H9 (cell line): ENCODE measurements around the gene HEPHL1. TPM values are rescaled to one million over a fixed set of nuclear protein-coding genes. Genes with fewer than 3 reads are reported as not detected.

ENCODE experiments used
- DNase-seq: peaks from one replicate; pipeline ENCODE4 v3.0.0-alpha.2; 2017
- H2AFZ ChIP-seq: one replicate; pipeline ENCODE4 v1.6.1; 2013; ENCODE audit warnings: mild to moderate bottlenecking, low read length, control low read depth, moderate library complexity
- H2AK5ac ChIP-seq: 2 replicates; pipeline ENCODE4 v1.6.1; 2013; ENCODE audit warnings: low read length, control low read depth, mixed read lengths; ENCODE audit not compliant: insufficient read length
- H2BK120ac ChIP-seq: one replicate; pipeline ENCODE4 v1.6.1; 2013; ENCODE audit warnings: low read depth, mild to moderate bottlenecking, low read length, control low read depth, inconsistent platforms; ENCODE audit not compliant: poor library complexity, severe bottlenecking
- H2BK12ac ChIP-seq: 2 replicates; pipeline ENCODE4 v1.6.1; 2013; ENCODE audit warnings: low read length, control low read depth, mixed read lengths, low read depth; ENCODE audit not compliant: insufficient read length
- H2BK15ac ChIP-seq: 2 replicates; pipeline ENCODE4 v1.6.1; 2013; ENCODE audit warnings: low read depth, low read length, control low read depth
- H2BK20ac ChIP-seq: one replicate; pipeline ENCODE4 v1.6.1; 2013; ENCODE audit warnings: low read depth, mild to moderate bottlenecking, low read length, control low read depth, inconsistent platforms; ENCODE audit not compliant: poor library complexity, severe bottlenecking
- H2BK5ac ChIP-seq: 2 replicates; pipeline ENCODE4 v1.6.1; 2013; ENCODE audit warnings: low read length, control low read depth, mixed read lengths; ENCODE audit not compliant: insufficient read length
- H3K14ac ChIP-seq: 2 replicates; pipeline ENCODE4 v1.6.1; 2013; ENCODE audit warnings: low read length, control low read depth; ENCODE audit not compliant: insufficient read depth
- H3K18ac ChIP-seq: 2 replicates; pipeline ENCODE4 v1.6.1; 2013; ENCODE audit warnings: low read depth, mild to moderate bottlenecking, mixed read lengths, low read length, control low read depth; ENCODE audit not compliant: insufficient read length
- H3K23ac ChIP-seq: 2 replicates; pipeline ENCODE4 v1.6.1; 2013; ENCODE audit warnings: low read length, control low read depth, mixed read lengths, low read depth; ENCODE audit not compliant: insufficient read length
- H3K23me2 ChIP-seq: 2 replicates; pipeline ENCODE4 v1.6.1; 2013; ENCODE audit warnings: low read depth, mild to moderate bottlenecking, mixed read lengths, low read length, control low read depth; ENCODE audit not compliant: insufficient read length, poor library complexity, severe bottlenecking
- H3K27ac ChIP-seq: 2 replicates; pipeline ENCODE4 v1.5.1; 2013; ENCODE audit warnings: low read length, control low read depth, mixed read lengths, low read depth; ENCODE audit not compliant: insufficient read length
- H3K27me3 ChIP-seq: 2 replicates; pipeline ENCODE4 v1.6.1; 2013; ENCODE audit warnings: low read length, control low read depth, inconsistent platforms; ENCODE audit not compliant: insufficient read depth
- H3K4ac ChIP-seq: 2 replicates; pipeline ENCODE4 v1.6.1; 2013; ENCODE audit warnings: low read depth, mild to moderate bottlenecking, control low read depth, inconsistent platforms, low read length, moderate library complexity
- H3K4me1 ChIP-seq: 2 replicates; pipeline ENCODE4 v1.6.1; 2013; ENCODE audit warnings: low read length, control low read depth, inconsistent platforms; ENCODE audit not compliant: insufficient read depth
- H3K4me2 ChIP-seq: 2 replicates; pipeline ENCODE4 v1.6.1; 2013; ENCODE audit warnings: low read length, control low read depth, mixed read lengths; ENCODE audit not compliant: insufficient read length, insufficient read depth
- H3K56ac ChIP-seq: 2 replicates; pipeline ENCODE4 v1.6.1; 2013; ENCODE audit warnings: low read depth, mild to moderate bottlenecking, mixed read lengths, low read length, control low read depth; ENCODE audit not compliant: insufficient read length
- H3K79me1 ChIP-seq: 2 replicates; pipeline ENCODE4 v1.6.1; 2013; ENCODE audit warnings: low read depth, mild to moderate bottlenecking, moderate library complexity, low read length, control low read depth, inconsistent platforms; ENCODE audit not compliant: insufficient read depth, poor library complexity, severe bottlenecking
- H3K79me2 ChIP-seq: 2 replicates; pipeline ENCODE4 v1.6.1; 2013; ENCODE audit warnings: low read length, control low read depth, inconsistent platforms; ENCODE audit not compliant: insufficient read depth
- H3K9ac ChIP-seq: 2 replicates; pipeline ENCODE4 v1.6.1; 2013; ENCODE audit warnings: low read length, control low read depth, mixed read lengths; ENCODE audit not compliant: insufficient read length; ENCODE audit errors: extremely low read depth
- H3K9me3 ChIP-seq: one replicate; pipeline ENCODE4 v1.6.1; 2013; ENCODE audit warnings: low read depth, low read length, inconsistent platforms; ENCODE audit not compliant: control insufficient read depth
- H3T11ph ChIP-seq: one replicate; pipeline ENCODE4 v1.6.1; 2013; ENCODE audit warnings: mild to moderate bottlenecking, low read length, control low read depth, inconsistent platforms
- H4K20me1 ChIP-seq: one replicate; pipeline ENCODE4 v1.6.1; 2013; ENCODE audit not compliant: control insufficient read depth, insufficient read length, insufficient read depth
- H4K5ac ChIP-seq: 2 replicates; pipeline ENCODE4 v1.6.1; 2013; ENCODE audit warnings: low read depth, mild to moderate bottlenecking, mixed read lengths, low read length, control low read depth; ENCODE audit not compliant: insufficient read length
- H4K8ac ChIP-seq: replicated peaks from 2 replicates; pipeline ENCODE4 v1.6.1; 2013; ENCODE audit warnings: low read length, control low read depth, mixed read lengths, low read depth; ENCODE audit not compliant: insufficient read length
- H4K91ac ChIP-seq: 2 replicates; pipeline ENCODE4 v1.6.1; 2013; ENCODE audit warnings: low read depth, mild to moderate bottlenecking, moderate library complexity, mixed read lengths, low read length, control low read depth; ENCODE audit not compliant: insufficient read length
- H3K27ac Mint-ChIP-seq, 3 experiments: 2 replicates in 2 of 3; 3 replicates in 1 of 3; pipeline ENCODE4 v1.8.0; 2020 to 2021; ENCODE audit warnings: mixed read lengths in 3 of 3, mild to moderate bottlenecking in 1 of 3, moderate library complexity in 1 of 3
- H3K27me3 Mint-ChIP-seq: 2 replicates; pipeline ENCODE4 v1.8.0; 2021; ENCODE audit warnings: low read depth, mild to moderate bottlenecking, moderate library complexity, mixed read lengths
- H3K36me3 Mint-ChIP-seq, 3 experiments: 2 replicates in 2 of 3; 3 replicates in 1 of 3; pipeline ENCODE4 v1.8.0; 2020 to 2021; ENCODE audit warnings: low read depth in 3 of 3, mixed read lengths in 3 of 3; ENCODE audit not compliant: insufficient read depth in 1 of 3
- H3K4me1 Mint-ChIP-seq, 2 experiments: 2 replicates each; pipeline ENCODE4 v1.8.0; 2020; ENCODE audit warnings: mixed read lengths in 2 of 2
- H3K4me3 Mint-ChIP-seq, 2 experiments: 2 replicates in 1 of 2; 3 replicates in 1 of 2; pipeline ENCODE4 v1.8.0; 2020 to 2021; ENCODE audit warnings: mild to moderate bottlenecking in 2 of 2, mixed read lengths in 2 of 2, moderate library complexity in 1 of 2
- H3K9me3 Mint-ChIP-seq, 2 experiments: 2 replicates in 1 of 2; 3 replicates in 1 of 2; pipeline ENCODE4 v1.8.0; 2020; ENCODE audit warnings: mild to moderate bottlenecking in 2 of 2, mixed read lengths in 2 of 2, moderate library complexity in 1 of 2
- CTCF ChIP-seq: fragments of 200-600 bp; sonication (generic); conservative IDR thresholded peaks from 3 replicates; pipeline ENCODE4 v1.8.0; 2021; ENCODE audit warnings: antibody characterized with exemption, mild to moderate bottlenecking
- whole genome bisulfite sequencing: extraction: QIAGEN DNeasy Blood & Tissue Kit; methylation state at CpG from one replicate; pipeline ENCODE4 v1.1.7; 2013; ENCODE audit warnings: missing lambda C conversion rate, low lambda C conversion rate, mixed read lengths; ENCODE audit not compliant: insufficient read length; ENCODE audit errors: extremely low coverage; 5-methylcytosine and 5-hydroxymethylcytosine counted together
- total RNA-seq: library from RNA; stranded (reverse); gene quantifications from 2 replicates; pipeline ENCODE4 v1.2.1, GENCODE V29; 2021

The HEPHL1 gene
- total RNA-seq, 1 experiment from 2014 or later, result not detected

- Histone ChIP-seq H3K79me1 (peaks cover 11% of the 10 kb centered on the region), H4K91ac (no peak overlapping the region), H2BK20ac (no peak overlapping the region), H3K27ac (no peak overlapping the region), H2BK120ac (no peak overlapping the region), H3K79me2 (peaks cover 46% of the 10 kb centered on the region; the same call in 1 of the 2 replicates), H2BK12ac (no peak overlapping the region), H2AFZ (no peak overlapping the region), H3K23me2 (no peaks in the 10 kb centered on the region), H3K4ac (no peak overlapping the region), H2BK15ac (no peak overlapping the region), H3K27me3 (no peaks in the 10 kb centered on the region), H2BK5ac (no peak overlapping the region), H4K8ac (no peak overlapping the region), H3K18ac (no peak overlapping the region), H4K20me1 (no peaks in the 10 kb centered on the region), H3K4me2 (no peak overlapping the region), H3K9ac (no peak overlapping the region), H3T11ph (no peak overlapping the region), H3K56ac (no peak overlapping the region), H2AK5ac (no peak overlapping the region), H3K4me1 (peaks cover 13% of the 10 kb centered on the region; the same call in 1 of the 2 replicates), H3K23ac (no peak overlapping the region), H3K14ac (no peak overlapping the region), H3K9me3 (no peaks in the 10 kb centered on the region), H4K5ac (no peak overlapping the region)
- Mint-ChIP-seq H3K4me1 (peaks cover 55 to 60% of the 10 kb centered on the region in 2 experiments), H3K27me3 (no peaks in the 10 kb centered on the region), H3K4me3 (no peak overlapping the region), H3K9me3 (peaks cover 3 to 4% of the 10 kb centered on the region in 2 experiments; a peak in 4 of 5 replicates), H3K36me3 (peaks cover 22 to 34% (median 23%) of the 10 kb centered on the region in 3 experiments), H3K27ac (peak overlapping the region in 1 of 3 experiments; percentile 89; a peak in 4 of 7 replicates)
- DNase-seq, result no peak
- TF ChIP-seq CTCF, result no peak
- no CpG with 5 or more reads among the region's 6 CpGs for WGBS
Measured at GRCh38 chr11:94152678-94153065, 131.5 kb downstream of the HEPHL1 start.
